ENCODE measurements around the gene CYP3A4.

GRCh38 chr7:99730992-99731391 lies 53.0 kb downstream of the CYP3A4 start:
- TF ChIP-seq POLR2A (IDR thresholded peaks at IDR 0.05; ENCODE audit: low read length) (no peak), GATA1 (IDR thresholded peaks at IDR 0.05; ENCODE audit: low read depth, low read length) (no peak)

All from erythroblast (primary cell).